VCaP (cell line): ENCODE measurements around the gene SERPINA1.

Experiments used
- H3K27ac ChIP-seq: fragments of 450-650 bp; 2 replicates; pipeline ENCODE4 v1.5.1; 2017
- TF ChIP-seq, protein P1 (sequence below): fragments of 450-650 bp; conservative IDR thresholded peaks from 2 replicates; pipeline ENCODE4 v1.5.1; 2017; ENCODE audit warnings: mild to moderate bottlenecking, moderate library complexity

Gene SERPINA1

GRCh38 chr14:94368243-94368590 is 20.2 kb downstream of the SERPINA1 start:
- TF ChIP-seq, protein P1, sequence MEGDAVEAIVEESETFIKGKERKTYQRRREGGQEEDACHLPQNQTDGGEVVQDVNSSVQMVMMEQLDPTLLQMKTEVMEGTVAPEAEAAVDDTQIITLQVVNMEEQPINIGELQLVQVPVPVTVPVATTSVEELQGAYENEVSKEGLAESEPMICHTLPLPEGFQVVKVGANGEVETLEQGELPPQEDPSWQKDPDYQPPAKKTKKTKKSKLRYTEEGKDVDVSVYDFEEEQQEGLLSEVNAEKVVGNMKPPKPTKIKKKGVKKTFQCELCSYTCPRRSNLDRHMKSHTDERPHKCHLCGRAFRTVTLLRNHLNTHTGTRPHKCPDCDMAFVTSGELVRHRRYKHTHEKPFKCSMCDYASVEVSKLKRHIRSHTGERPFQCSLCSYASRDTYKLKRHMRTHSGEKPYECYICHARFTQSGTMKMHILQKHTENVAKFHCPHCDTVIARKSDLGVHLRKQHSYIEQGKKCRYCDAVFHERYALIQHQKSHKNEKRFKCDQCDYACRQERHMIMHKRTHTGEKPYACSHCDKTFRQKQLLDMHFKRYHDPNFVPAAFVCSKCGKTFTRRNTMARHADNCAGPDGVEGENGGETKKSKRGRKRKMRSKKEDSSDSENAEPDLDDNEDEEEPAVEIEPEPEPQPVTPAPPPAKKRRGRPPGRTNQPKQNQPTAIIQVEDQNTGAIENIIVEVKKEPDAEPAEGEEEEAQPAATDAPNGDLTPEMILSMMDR: no peak
- H3K27ac ChIP-seq: no peak overlapping the region

GRCh38 chr14:94367347-94368242 is 20.8 kb downstream of the SERPINA1 start:
- H3K27ac ChIP-seq: no peak overlapping the region
- TF ChIP-seq, protein P1: no peak

GRCh38 chr14:94366146-94366915 is 22.1 kb downstream of the SERPINA1 start, which contains the start of gene SERPINA2:
SERPINA2 (minus strand) TSS chr14:94366698.
- no peak within 1 kb of the TSS for H3K27ac ChIP-seq
- TF ChIP-seq, protein P1: no peak

- TF ChIP-seq, protein P1: no peak
These were observed 22.8 kb downstream of the SERPINA1 start for GRCh38 chr14:94365624-94366023.

DNA sequence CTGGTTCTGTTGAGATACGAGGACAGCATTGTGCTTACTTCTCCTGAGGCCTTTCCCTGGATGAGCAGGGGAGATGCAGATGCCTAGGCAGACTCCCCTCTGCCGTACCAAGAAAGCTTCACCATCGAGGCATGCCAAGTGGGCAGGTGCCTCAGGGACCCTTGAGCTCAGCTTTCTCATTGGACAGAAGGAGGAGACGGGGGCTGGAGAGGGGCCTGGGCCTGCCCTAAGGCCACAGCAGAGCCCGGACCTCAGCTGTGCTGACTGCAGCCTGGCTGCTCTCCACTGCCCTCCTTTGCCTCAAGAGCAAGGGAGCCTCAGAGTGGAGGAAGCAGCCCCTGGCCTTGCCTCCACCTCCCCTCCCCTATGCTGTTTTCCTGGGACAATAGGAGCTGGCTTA is 23.4 kb downstream of the SERPINA1 start:
- TF ChIP-seq, protein P1: no peak
- H3K27ac ChIP-seq: no peak overlapping the region

More at GRCh38 chr14:94365624-94366023, 22.8 kb downstream of the SERPINA1 start:
- no peak overlapping the region for H3K27ac ChIP-seq

DNA sequence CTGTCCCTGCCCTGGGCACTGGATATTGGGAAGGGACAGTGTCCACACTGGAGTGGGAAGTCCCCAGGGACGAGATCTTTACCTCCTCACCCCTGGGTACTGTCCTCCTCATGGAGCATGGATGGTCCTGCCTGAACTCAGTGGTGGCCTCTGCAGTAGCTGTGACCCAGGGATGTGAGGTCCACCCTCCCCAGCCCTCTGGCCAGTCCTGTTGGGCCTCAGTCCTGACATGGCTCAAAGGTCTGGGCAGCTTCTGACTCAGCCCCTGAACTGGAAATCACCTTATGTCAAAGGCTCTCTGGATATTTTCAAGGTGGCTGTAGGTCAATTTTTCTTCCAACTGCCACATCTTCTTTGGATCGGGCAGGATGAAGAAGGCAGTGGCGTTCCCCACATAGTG is 24.4 kb downstream of the SERPINA1 start:
- TF ChIP-seq, protein P1: no peak
- no peak overlapping the region for H3K27ac ChIP-seq

DNA sequence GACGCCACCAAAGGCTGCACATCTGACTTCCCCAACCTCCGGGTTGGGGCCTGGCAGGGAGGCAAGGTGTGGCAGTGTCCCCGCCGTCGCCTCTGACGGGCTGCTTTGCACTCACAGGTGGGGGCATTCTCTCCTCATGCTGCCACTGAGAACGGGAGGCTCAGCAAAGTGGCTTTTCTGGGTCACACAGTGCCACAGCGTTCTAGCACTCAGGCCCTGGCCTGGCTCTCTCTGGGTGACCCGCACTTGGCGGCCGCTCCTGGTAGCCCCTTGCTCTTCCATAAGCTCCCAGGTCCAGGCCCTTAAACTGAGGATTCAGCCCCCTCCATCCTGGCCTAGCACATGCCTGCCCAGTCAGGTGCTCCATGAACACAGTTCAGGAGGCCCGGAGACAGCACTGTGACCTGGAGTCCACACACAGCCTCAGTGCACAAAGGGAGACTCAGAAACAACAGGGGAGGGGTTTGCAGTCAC is 25.2 kb downstream of the SERPINA1 start:
- TF ChIP-seq, protein P1: no peak
- no peak overlapping the region for H3K27ac ChIP-seq
